ENCODE measurements around the gene CPNE2. TPM values are rescaled to one million over a fixed set of nuclear protein-coding genes. Genes with fewer than 3 reads are reported as not detected.
"Not testable (repeated sequence)": the region's sequence is repeated elsewhere in the genome, so short reads cannot be mapped to it uniquely, and the experiment has no call there.

Gene CPNE2
- total RNA-seq, 1 donor from 2014 or later = 13.7 TPM

- TF ChIP-seq CTCF (IDR thresholded peaks at IDR 0.05; ENCODE audit: borderline replicate concordance) = no peak
- intact Hi-C loops (cut with micrococcal nuclease) = no loop called here
- peaks cover 9% of the 10 kb centered on the region for H3K36me3 ChIP-seq
- peaks cover 2% of the 10 kb centered on the region for H3K4me1 ChIP-seq
- no peak overlapping the region for H3K4me3 ChIP-seq
- no peak overlapping the region for H3K27ac ChIP-seq (replicated peaks)
- DNase-seq = no peak
- H3K27me3 ChIP-seq (ENCODE audit: low read depth) = no peaks in the 10 kb centered on the region
- H3K9me3 ChIP-seq (replicated peaks) = no peaks in the 10 kb centered on the region
Measured at GRCh38 chr16:57070424-57070823, 22.0 kb upstream of the CPNE2 start.

GRCh38 chr16:57071081-57071732 is 21.2 kb upstream of the CPNE2 start:
- not testable (repeated sequence) for H3K4me3 ChIP-seq; H3K27me3 ChIP-seq (ENCODE audit: low read depth); H3K36me3 ChIP-seq

DNA sequence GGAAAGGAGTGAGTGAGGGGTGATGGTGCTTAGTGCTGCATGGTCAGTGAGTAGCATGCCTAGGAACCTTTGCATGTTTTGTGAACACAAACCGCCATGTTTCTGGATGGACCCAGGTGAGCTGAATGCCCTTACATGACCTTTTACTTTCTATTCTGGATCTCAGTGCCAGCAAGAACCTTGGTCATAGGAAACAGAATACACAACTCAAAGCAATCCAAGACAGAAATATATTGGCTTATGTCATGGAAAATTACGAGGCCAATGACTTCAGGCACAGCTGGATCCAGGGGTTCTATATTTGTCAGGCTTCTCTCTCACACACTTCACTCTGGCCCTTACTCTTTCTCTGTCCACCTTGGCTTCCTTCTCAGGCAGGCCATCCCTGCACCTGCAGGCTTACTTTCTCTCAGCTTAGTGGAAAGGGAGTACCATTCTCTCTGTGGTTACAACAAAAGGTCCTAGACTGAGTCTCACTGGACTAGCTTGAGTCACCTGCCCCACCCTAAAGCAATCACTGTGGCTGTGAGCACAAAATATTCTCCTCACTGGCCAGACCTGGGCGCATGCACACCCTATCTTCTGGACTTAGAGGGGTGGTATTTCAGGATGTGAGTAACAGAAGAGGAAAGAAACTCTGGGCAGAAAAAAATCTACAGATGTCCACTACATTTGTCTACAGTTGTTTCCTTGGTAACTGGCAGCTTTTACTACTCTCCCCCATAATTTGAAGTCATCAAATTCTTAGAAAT is 20.4 kb upstream of the CPNE2 start:
- Histone ChIP-seq H3K9me3 (replicated peaks) (no peaks in the 10 kb centered on the region), H3K4me3 (no peak overlapping the region), H3K36me3 (peaks cover 10% of the 10 kb centered on the region), H3K4me1 (peaks cover 2% of the 10 kb centered on the region), H3K27me3 (ENCODE audit: low read depth) (no peaks in the 10 kb centered on the region), H3K27ac (replicated peaks) (no peak overlapping the region)
- intact Hi-C loops (cut with micrococcal nuclease) = no loop called here
- TF ChIP-seq CTCF (IDR thresholded peaks at IDR 0.05; ENCODE audit: borderline replicate concordance) = no peak
- DNase-seq = no peak

More at GRCh38 chr16:57071081-57071732, 21.2 kb upstream of the CPNE2 start:
- intact Hi-C loops (cut with micrococcal nuclease); H3K27ac ChIP-seq (replicated peaks); H3K4me1 ChIP-seq; DNase-seq; H3K9me3 ChIP-seq (replicated peaks): not testable (repeated sequence)

DNA sequence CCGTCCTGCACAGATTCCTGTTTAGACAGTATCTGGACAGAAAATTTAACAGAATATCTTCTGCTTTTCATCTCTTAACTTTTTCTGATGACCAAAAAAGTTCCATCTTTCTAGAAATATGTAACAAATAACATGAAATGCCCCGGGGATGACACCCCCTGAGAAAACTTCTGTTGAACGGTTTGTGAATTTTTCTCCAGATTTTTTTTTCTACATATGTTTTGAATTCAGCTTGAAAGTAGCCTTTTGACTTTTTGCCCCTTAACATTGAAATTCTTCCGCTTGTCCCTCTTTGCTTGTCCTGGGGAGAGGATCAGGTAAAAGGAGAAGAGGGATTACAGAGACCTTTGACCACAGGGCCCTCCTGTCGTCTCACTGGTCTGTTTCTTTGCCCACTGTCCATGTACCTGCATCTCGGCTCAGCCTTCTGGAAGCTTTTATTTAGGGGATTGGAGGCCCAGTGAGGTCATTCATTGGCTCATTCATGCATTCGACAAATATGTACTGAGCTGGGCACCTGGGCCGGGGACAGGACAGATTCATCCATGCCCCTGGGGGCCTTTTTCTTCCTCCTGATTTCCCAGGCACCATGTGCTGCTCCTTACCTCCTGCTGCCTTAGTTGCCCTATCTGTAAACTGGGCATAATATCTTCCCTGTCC is 19.6 kb upstream of the CPNE2 start:
- H3K27ac ChIP-seq (replicated peaks) = no peak overlapping the region
- intact Hi-C loops (cut with micrococcal nuclease) = no loop called here
- H3K36me3 ChIP-seq = peaks cover 4% of the 10 kb centered on the region

GRCh38 chr16:57077714-57078113 is 14.7 kb upstream of the CPNE2 start:
- Histone ChIP-seq H3K4me3 (no peak overlapping the region), H3K27me3 (ENCODE audit: low read depth) (no peaks in the 10 kb centered on the region), H3K9me3 (replicated peaks) (no peaks in the 10 kb centered on the region), H3K4me1 (peaks cover under 1% of the 10 kb centered on the region), H3K27ac (replicated peaks) (no peak overlapping the region), H3K36me3 (peaks cover 13% of the 10 kb centered on the region)
- TF ChIP-seq CTCF (IDR thresholded peaks at IDR 0.05; ENCODE audit: borderline replicate concordance) = no peak
- intact Hi-C loops (cut with micrococcal nuclease) = no loop called here
- DNase-seq = no peak

More for the DNA sequence above, 19.6 kb upstream of the CPNE2 start:
- peaks cover 2% of the 10 kb centered on the region for H3K4me1 ChIP-seq
- H3K27me3 ChIP-seq (ENCODE audit: low read depth) = no peaks in the 10 kb centered on the region
- H3K4me3 ChIP-seq = no peak overlapping the region
- TF ChIP-seq CTCF (IDR thresholded peaks at IDR 0.05; ENCODE audit: borderline replicate concordance) = no peak
- no peaks in the 10 kb centered on the region for H3K9me3 ChIP-seq (replicated peaks)
- no peak for DNase-seq
